ENCODE results near the gene ABCA5. TPM values are rescaled to one million over a fixed set of nuclear protein-coding genes. Genes with fewer than 3 reads are reported as not detected.

ABCA5 gene
- total RNA-seq, 6 experiments from 2014 or later, result 34.5 to 58.2 (median 46.7) TPM

DNA sequence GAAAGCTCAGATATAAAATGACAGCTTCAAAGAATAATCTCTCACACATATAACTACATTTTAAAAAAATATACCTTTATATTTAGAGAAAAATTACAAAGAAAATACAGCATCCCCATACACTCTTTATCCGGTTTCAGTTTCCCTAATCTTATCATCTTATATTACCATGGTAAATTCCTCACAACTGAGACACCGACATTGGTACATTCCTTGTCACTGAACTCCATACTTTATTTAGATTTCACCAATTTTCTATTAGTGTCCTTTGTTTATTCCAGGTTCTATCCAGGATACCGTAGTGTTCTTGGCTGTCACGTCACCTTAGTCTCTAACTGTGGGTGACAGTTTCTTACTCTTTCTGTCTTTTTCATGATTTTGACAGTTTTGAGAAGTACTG lies 76.3 kb downstream of the ABCA5 start:
- intact Hi-C loops (cut with DNase I), result no loop called here
- WGBS (ENCODE audit: insufficient coverage, low coverage, low lambda C conversion rate, missing lambda C conversion rate), result 86% methylated on average over 4 of the region's 4 CpGs

DNA sequence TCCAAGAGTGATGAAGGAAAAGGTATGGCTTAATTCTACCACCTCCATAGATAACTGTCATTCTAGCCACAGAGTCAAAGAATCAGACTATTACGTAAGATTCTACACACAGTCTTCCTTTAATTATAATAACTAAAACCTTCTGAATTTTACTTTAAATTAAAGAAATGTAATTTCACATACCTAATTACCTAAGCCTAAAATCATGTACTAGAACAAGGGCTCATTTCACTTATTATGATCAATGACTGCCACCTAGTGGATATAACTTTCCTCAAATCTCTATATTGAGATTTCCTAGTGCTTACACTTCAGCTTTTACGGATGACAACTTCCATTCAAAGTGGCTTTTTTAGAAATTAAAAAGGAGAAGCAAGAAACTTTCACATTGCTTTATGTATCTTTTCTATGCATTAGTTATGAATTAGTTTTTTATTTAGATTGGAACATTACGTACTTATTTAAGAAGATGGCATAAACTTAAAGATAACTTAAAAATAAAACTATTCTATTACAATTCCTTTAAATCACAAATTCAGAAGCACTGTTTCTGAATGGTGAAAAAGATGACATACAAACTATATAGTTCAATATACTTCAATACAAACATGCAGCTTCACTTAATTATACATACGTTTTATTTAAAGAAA lies 80.1 kb downstream of the ABCA5 start:
- ATAC-seq (peak; percentile 73 to 91 (median 84)), DNase-seq (no peak)
- Histone ChIP-seq H3K4me3 (no peak overlapping the region), H3K27ac (no peak overlapping the region), H3K9me3 (no peaks in the 10 kb centered on the region), H3K4me1 (peaks cover 0 to 11% (median 4%) of the 10 kb centered on the region in 4 donors), H3K36me3 (peaks cover 0 to 32% (median 9%) of the 10 kb centered on the region in 4 donors), H3K27me3 (no peaks in the 10 kb centered on the region)
- intact Hi-C loops (cut with DNase I), result no loop called here
- TF ChIP-seq, protein P1, sequence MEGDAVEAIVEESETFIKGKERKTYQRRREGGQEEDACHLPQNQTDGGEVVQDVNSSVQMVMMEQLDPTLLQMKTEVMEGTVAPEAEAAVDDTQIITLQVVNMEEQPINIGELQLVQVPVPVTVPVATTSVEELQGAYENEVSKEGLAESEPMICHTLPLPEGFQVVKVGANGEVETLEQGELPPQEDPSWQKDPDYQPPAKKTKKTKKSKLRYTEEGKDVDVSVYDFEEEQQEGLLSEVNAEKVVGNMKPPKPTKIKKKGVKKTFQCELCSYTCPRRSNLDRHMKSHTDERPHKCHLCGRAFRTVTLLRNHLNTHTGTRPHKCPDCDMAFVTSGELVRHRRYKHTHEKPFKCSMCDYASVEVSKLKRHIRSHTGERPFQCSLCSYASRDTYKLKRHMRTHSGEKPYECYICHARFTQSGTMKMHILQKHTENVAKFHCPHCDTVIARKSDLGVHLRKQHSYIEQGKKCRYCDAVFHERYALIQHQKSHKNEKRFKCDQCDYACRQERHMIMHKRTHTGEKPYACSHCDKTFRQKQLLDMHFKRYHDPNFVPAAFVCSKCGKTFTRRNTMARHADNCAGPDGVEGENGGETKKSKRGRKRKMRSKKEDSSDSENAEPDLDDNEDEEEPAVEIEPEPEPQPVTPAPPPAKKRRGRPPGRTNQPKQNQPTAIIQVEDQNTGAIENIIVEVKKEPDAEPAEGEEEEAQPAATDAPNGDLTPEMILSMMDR (IDR thresholded peaks at IDR 0.05), result peak; percentile 64 to 73 (median 68)
- TF ChIP-seq POLR2A (IDR thresholded peaks at IDR 0.05), result no peak
- WGBS (ENCODE audit: insufficient coverage, low coverage, low lambda C conversion rate, missing lambda C conversion rate), result 55% methylated on average over 4 of the region's 4 CpGs

More for the DNA sequence above, 76.3 kb downstream of the ABCA5 start:
- TF ChIP-seq POLR2A (IDR thresholded peaks at IDR 0.05), result no peak
- TF ChIP-seq, protein P1 (IDR thresholded peaks at IDR 0.05), result no peak
- ATAC-seq, result no peak
- H3K9me3 ChIP-seq, result no peaks in the 10 kb centered on the region
- no peaks in the 10 kb centered on the region for H3K27me3 ChIP-seq
- peaks cover 0 to 10% (median 4%) of the 10 kb centered on the region in 4 donors for H3K4me1 ChIP-seq
- DNase-seq, result no peak
- no peak overlapping the region for H3K4me3 ChIP-seq
- H3K27ac ChIP-seq, result no peak overlapping the region
- H3K36me3 ChIP-seq, result peaks cover 0 to 64% (median 24%) of the 10 kb centered on the region in 4 donors

DNA sequence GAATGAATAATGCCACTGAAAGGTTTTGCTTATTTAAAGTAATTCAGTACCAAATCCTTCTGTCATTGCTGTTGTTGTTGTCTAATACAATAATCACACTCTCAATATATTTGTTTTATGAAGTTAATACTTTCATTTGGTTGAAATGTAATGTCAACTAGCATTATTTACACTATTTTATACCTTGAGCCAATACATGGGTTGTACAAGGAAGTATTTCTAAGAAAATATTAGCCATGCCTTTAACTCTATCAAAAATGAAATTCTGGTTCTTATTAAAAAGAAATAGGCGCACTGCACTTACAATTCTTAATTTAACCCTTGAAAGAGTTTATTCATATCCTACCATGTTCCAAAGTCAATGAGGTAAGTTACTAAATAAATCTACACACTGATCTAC lies 80.7 kb downstream of the ABCA5 start:
- no peaks in the 10 kb centered on the region for H3K9me3 ChIP-seq
- H3K36me3 ChIP-seq, result peaks cover 0 to 27% (median 9%) of the 10 kb centered on the region in 4 donors
- TF ChIP-seq, protein P1 (IDR thresholded peaks at IDR 0.05), result no peak
- DNase-seq, result no peak
- WGBS (ENCODE audit: insufficient coverage, low coverage, low lambda C conversion rate, missing lambda C conversion rate), result 36% methylated on average over 1 of the region's 1 CpG
- intact Hi-C loops (cut with DNase I), result no loop called here
- H3K27me3 ChIP-seq, result no peaks in the 10 kb centered on the region
- H3K4me3 ChIP-seq, result no peak overlapping the region
- peak in 2 of 4 donors; percentile 30 to 44 for ATAC-seq
- H3K4me1 ChIP-seq, result peaks cover 0 to 11% (median 4%) of the 10 kb centered on the region in 4 donors
- no peak overlapping the region for H3K27ac ChIP-seq

DNA sequence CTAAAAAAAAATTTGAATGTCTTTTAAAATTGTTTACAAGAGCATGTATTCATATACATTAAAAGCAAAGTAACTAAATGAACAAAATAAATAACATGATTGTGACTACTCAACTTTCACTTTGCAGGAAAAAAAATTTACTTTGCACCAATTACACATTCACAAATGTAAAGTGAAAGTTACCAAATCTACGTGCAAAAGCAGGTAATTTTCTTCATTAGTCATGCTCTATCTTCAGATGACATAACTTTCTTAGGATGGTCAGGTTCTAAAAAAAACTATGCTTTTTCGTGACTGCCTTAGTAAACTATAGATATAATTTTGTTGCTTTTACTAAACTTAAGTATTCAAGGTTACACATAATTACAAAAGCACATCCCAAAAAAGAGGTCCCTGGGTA lies 81.3 kb downstream of the ABCA5 start:
- intact Hi-C loops (cut with DNase I), result no loop called here
- WGBS (ENCODE audit: insufficient coverage, low coverage, low lambda C conversion rate, missing lambda C conversion rate), result 20% methylated on average over 2 of the region's 2 CpGs
- H3K4me1 ChIP-seq, result peaks cover 0 to 11% (median 4%) of the 10 kb centered on the region in 4 donors
- peak in 1 of 4 donors; percentile 19 for ATAC-seq
- H3K9me3 ChIP-seq, result no peaks in the 10 kb centered on the region
- DNase-seq, result no peak
- peaks cover 0 to 25% (median 9%) of the 10 kb centered on the region in 4 donors for H3K36me3 ChIP-seq
- no peak overlapping the region for H3K27ac ChIP-seq
- TF ChIP-seq, protein P1 (IDR thresholded peaks at IDR 0.05), result no peak
- no peak for TF ChIP-seq POLR2A (IDR thresholded peaks at IDR 0.05)
- no peaks in the 10 kb centered on the region for H3K27me3 ChIP-seq
- H3K4me3 ChIP-seq, result no peak overlapping the region
